GM19438 (cell line): Measurements from ENCODE around the gene SLITRK1.

Experiments
- ATAC-seq: cut with Tn5 transposase; IDR thresholded peaks from one replicate; pipeline ENCODE4 v1.9.1; 2021; ENCODE audit warnings: low read depth; ENCODE audit not compliant: unreplicated experiment

The SLITRK1 gene

DNA sequence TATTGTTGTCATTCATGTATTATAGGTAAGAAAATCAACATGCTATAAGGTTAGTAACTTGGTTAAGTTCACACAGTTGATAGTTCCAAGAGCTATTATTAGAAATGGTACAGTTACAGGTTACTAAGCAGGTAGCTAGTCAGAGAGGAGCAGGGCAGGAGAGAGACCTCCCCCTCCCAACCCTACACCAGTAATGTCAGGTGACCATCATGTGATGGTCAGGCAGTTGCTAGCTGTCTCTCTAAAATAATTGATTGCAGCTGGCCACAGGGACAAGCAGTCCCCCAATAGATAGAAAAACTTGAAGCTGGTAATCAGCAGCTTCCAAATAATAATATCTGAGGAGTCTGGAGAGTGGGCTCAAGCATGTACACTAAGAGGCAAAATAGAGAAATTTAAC is 14.6 kb downstream of the SLITRK1 start:
- no peak for ATAC-seq

DNA sequence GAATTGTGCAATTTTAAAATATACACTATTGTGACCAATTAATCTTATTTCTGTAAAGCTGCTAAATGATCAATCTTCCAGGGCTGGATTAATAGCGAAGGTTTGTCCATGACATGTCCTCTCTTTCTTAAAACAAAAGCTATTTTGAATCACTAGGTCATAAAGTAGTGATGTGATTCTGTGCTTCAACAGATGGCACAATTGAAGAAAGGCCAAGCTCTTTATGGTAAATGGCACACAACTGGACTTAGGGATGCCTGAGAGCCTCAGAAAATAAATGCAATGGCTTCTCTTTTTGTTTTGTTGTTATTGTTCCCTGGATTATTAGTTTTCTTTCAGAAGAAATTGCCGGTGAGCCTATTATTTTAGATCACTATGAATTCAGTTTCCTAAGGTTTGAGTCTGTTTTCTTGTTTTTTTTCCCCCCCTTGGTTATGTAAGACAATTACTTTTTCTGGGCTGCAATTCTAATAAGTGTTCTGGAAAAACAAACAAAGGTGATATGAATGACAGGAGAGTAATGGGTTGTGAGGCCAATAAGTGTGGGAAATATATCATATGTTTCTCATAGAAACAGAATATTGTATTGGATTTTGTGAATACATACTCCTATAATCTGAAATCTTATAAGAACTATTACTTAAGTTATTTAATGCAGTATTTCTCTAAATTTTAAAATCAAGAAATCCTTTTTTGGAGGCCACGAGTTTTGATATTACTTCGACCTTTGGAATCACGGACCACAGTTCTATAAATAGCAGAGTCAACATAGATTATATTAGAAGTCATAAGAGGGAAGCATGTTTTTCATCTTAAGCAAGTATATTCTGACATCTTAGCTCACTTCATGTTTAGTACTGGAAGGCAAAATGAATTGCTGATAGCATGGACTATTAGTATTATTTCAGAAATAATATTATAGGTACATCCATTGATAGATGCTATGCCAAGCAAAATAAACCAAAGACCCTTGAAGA is 16.8 kb downstream of the SLITRK1 start:
- no peak for ATAC-seq

DNA sequence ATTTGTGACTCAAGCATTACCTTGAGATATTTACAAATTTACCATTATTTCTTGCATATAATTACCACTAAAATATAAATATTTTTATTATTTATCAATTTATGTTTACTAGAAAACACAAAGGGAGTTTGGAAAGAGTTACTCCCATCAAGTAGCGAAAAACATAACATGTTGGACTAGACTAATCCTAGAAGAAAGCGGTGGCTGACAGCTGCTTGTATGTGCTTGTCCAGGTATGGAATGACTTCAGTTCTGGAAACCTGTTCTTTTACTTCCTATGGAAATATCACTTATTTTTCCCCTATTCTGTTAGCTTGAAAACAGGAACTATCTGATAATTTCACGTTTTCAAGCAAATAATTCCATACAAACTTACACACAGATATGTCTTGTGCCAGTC is 28.5 kb downstream of the SLITRK1 start:
- ATAC-seq: no peak

DNA sequence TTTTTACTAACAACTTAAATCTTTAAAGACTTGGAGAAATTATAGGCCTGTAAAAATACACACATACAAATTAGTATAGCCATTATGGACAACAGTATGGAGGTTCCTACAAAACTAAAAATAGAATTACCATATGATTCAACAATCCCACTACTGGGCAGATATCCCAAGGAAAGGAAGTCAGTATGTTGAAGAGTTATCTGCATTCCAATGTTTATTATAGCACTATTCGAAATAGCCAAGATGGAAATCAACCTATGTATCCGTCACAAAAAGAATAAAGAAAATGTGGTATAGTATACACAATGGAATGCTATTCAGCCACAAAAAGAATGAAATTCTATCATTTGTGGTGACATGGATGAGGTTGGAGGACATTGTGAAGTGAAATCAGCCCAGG is 37.2 kb downstream of the SLITRK1 start:
- no peak for ATAC-seq

DNA sequence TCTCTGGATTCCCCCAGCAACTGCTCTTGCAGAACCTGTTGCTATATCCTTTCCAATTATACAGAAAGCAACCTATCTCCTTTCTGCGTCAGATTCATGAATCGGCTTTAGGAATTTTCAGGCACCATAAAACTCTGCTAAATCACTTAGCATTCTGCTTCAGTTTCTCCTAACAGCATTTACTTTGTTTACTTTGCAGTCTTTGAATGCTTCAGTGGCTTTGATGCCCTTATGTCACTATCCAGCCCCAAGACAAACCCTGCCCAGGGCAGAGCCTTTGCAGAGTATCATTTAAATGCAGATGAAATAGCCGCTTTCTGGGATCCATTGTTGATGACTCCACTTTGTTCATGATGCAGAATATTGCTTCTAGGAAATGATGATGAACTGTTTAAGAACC is 43.1 kb downstream of the SLITRK1 start:
- no peak for ATAC-seq

DNA sequence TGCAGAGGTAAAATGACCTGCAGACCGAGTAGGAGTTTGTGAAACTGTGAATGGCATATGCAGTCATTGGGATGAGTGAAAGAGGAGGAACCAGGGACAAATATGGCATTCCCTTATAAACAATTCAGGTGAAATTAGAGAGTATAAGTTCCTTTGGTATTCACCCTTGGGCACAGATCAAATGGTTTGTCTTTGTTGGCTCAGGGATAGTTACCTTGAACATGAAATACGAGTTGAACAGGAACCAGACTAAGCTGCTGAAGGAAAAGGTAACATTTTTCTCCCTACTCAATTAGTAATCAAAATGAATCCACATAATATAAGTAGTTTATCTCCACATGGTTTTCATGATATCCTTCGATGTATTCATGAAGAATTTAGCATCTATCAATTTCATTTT is 50.5 kb downstream of the SLITRK1 start:
- ATAC-seq: no peak

DNA sequence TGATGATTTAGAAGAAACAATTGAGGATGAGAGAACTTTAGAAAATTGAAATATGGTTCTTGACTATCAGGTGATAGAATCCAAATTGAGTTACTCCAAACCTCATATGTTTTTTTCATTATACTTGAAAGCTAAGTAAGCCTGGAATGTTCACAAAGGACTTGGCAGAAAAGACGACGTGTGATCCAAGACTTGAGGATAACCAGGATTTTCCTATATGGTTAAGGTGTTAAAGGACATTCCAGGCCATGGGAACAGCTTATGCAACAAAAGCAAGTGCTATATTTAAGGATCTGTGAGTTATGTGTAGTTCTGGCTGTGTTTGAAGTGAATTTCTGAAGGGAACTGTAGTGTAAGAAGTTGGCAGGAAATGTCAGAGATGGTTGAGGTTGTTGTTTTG is 52.5 kb downstream of the SLITRK1 start:
- no peak for ATAC-seq

DNA sequence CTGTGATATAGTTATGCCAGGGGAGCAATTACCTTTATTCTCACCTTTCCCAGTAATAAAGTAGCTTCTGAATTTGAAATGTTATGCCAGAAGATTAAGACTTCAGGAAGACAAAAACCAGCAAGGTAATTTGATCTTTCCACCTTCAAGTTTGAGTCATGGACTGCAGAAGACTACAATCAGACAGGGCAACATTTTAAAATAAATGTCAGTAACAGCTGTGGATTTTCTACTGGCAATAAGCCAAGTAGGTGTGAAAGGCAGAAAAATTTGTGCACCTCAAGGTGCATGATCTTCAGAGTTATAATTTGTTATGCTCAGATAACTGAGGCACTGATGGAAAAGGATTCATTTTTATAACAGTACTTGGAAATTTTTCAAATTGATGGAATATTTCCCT is 54.9 kb downstream of the SLITRK1 start:
- no peak for ATAC-seq
